PFSK-1 (cell line): ENCODE data around the gene ABCG1.

Experiments used
- POLR2AphosphoS5 ChIP-seq: IDR thresholded peaks from 2 replicates; pipeline ENCODE4 v1.6.1; 2012; ENCODE audit warnings: low read depth, mild to moderate bottlenecking, control low read depth, low read length, moderate library complexity
- SIN3A ChIP-seq: IDR thresholded peaks from 2 replicates; pipeline ENCODE4 v1.6.1; 2012; ENCODE audit warnings: mild to moderate bottlenecking, low read length, moderate library complexity, borderline replicate concordance; ENCODE audit not compliant: insufficient read depth
- TAF1 ChIP-seq: IDR thresholded peaks from 2 replicates; pipeline ENCODE4 v1.6.1; 2012; ENCODE audit warnings: low read length, control low read depth, borderline replicate concordance; ENCODE audit not compliant: insufficient read depth
- TF ChIP-seq, protein P1 (sequence below), 2 experiments: IDR thresholded peaks; 2 replicates each; pipeline versions ENCODE4 v1.6.1 to v1.8.0; 2011 to 2012; ENCODE audit warnings: low read depth in 2 of 2, low read length in 2 of 2, control low read depth in 1 of 2, inconsistent platforms in 1 of 2, mild to moderate bottlenecking in 1 of 2, moderate library complexity in 1 of 2; ENCODE audit not compliant: insufficient read depth in 1 of 2

- TF ChIP-seq POLR2AphosphoS5 = no peak
- TF ChIP-seq TAF1 = no peak
- no peak for TF ChIP-seq SIN3A
- TF ChIP-seq, protein P1, sequence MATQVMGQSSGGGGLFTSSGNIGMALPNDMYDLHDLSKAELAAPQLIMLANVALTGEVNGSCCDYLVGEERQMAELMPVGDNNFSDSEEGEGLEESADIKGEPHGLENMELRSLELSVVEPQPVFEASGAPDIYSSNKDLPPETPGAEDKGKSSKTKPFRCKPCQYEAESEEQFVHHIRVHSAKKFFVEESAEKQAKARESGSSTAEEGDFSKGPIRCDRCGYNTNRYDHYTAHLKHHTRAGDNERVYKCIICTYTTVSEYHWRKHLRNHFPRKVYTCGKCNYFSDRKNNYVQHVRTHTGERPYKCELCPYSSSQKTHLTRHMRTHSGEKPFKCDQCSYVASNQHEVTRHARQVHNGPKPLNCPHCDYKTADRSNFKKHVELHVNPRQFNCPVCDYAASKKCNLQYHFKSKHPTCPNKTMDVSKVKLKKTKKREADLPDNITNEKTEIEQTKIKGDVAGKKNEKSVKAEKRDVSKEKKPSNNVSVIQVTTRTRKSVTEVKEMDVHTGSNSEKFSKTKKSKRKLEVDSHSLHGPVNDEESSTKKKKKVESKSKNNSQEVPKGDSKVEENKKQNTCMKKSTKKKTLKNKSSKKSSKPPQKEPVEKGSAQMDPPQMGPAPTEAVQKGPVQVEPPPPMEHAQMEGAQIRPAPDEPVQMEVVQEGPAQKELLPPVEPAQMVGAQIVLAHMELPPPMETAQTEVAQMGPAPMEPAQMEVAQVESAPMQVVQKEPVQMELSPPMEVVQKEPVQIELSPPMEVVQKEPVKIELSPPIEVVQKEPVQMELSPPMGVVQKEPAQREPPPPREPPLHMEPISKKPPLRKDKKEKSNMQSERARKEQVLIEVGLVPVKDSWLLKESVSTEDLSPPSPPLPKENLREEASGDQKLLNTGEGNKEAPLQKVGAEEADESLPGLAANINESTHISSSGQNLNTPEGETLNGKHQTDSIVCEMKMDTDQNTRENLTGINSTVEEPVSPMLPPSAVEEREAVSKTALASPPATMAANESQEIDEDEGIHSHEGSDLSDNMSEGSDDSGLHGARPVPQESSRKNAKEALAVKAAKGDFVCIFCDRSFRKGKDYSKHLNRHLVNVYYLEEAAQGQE (IDR thresholded peaks at IDR 0.05; ENCODE audit: insufficient read depth in 1 of 2, low read depth in 2 of 2, low read length in 2 of 2) = no peak
These were observed 121.5 kb downstream of the ABCG1 start for GRCh38 chr21:42340187-42341050.
